ENCODE data around the gene ABCC8.

- no peak for TF ChIP-seq CTCF (IDR thresholded peaks at IDR 0.05)
- TF ChIP-seq POLR2A (IDR thresholded peaks at IDR 0.05) = no peak
Observed at GRCh38 chr11:17507773-17508172, 31.1 kb upstream of the ABCC8 start.

All from right lobe of liver (tissue), 4 donors.